DOHH2 (cell line): ENCODE results near the gene RPS6KA3.

Experiments
- CTCF ChIP-seq: fragments of 200-600 bp; sonication (generic); IDR thresholded peaks from one replicate; pipeline ENCODE4 v1.5.1; 2014; ENCODE audit warnings: antibody characterized with exemption, mild to moderate bottlenecking, low read depth, low read length; ENCODE audit not compliant: poor library complexity, severe bottlenecking
- EZH2phosphoT487 ChIP-seq: fragments of 200-600 bp; sonication (generic); IDR thresholded peaks from 2 replicates; pipeline ENCODE4 v1.6.1; 2017; ENCODE audit warnings: borderline replicate concordance, mild to moderate bottlenecking, antibody characterized with exemption, low read length, moderate library complexity, mixed read lengths

- TF ChIP-seq CTCF = no peak
- TF ChIP-seq EZH2phosphoT487 = no peak
Measured at GRCh38 chrX:20189171-20189570, 77.5 kb downstream of the RPS6KA3 start.
